Astrocyte (in vitro differentiated cells and primary cell): ENCODE results near the gene UNC45B. TPM values are rescaled to one million over a fixed set of nuclear protein-coding genes. Genes with fewer than 3 reads are reported as not detected.

Experiments used
- DNase-seq: peaks from one replicate; pipeline ENCODE4 v3.0.0-alpha.2; 2010; ENCODE audit warnings: low read depth
- FAIRE-seq: peaks from 2 replicates; lab custom pipeline; 2011; peaks lifted over from hg19 to GRCh38; lab: Jason Lieb, UNC
- H2AFZ ChIP-seq: 2 replicates; pipeline ENCODE4 v1.6.0; 2012; ENCODE audit warnings: low read depth, low read length, inconsistent platforms
- H3K27ac ChIP-seq: 2 replicates; pipeline ENCODE4 v1.5.1; 2011; ENCODE audit warnings: low read depth, low read length, inconsistent platforms
- H3K27me3 ChIP-seq: 2 replicates; pipeline ENCODE4 v1.6.0; 2011; ENCODE audit warnings: low read length, inconsistent platforms; ENCODE audit not compliant: insufficient read depth
- H3K36me3 ChIP-seq: 2 replicates; pipeline ENCODE4 v1.5.1; 2011; ENCODE audit warnings: low read length, inconsistent platforms; ENCODE audit not compliant: insufficient read depth
- H3K4me1 ChIP-seq: 2 replicates; pipeline ENCODE4 v1.5.1; 2011; ENCODE audit warnings: low read length, inconsistent platforms; ENCODE audit not compliant: insufficient read depth
- H3K4me2 ChIP-seq: 2 replicates; pipeline ENCODE4 v1.6.0; 2012; ENCODE audit warnings: low read length, inconsistent platforms
- H3K4me3 ChIP-seq: 2 replicates; pipeline ENCODE4 v1.5.1; 2011; ENCODE audit warnings: low read depth, mild to moderate bottlenecking, low read length, inconsistent platforms; ENCODE audit not compliant: insufficient read depth
- H3K79me2 ChIP-seq: 2 replicates; pipeline ENCODE4 v1.6.0; 2012; ENCODE audit warnings: mild to moderate bottlenecking, low read length, inconsistent platforms; ENCODE audit not compliant: insufficient read depth
- H3K9ac ChIP-seq: 2 replicates; pipeline ENCODE4 v1.6.0; 2012; ENCODE audit warnings: mild to moderate bottlenecking, low read length, inconsistent platforms
- H3K9me3 ChIP-seq: 2 replicates; pipeline ENCODE4 v1.5.1; 2012; ENCODE audit warnings: low read depth, mild to moderate bottlenecking, low read length, inconsistent platforms; ENCODE audit not compliant: insufficient read depth
- H4K20me1 ChIP-seq: 2 replicates; pipeline ENCODE4 v1.6.0; 2012; ENCODE audit warnings: low read length, inconsistent platforms; ENCODE audit not compliant: insufficient read depth
- H3K27ac Mint-ChIP-seq: one replicate; pipeline ENCODE4 v1.8.0; 2021; ENCODE audit warnings: mild to moderate bottlenecking, mixed read lengths; ENCODE audit not compliant: unreplicated experiment
- H3K27me3 Mint-ChIP-seq: one replicate; pipeline ENCODE4 v1.8.0; 2021; ENCODE audit warnings: low read depth, mixed read lengths; ENCODE audit not compliant: unreplicated experiment
- H3K36me3 Mint-ChIP-seq: one replicate; pipeline ENCODE4 v1.8.0; 2021; ENCODE audit warnings: low read depth, mixed read lengths; ENCODE audit not compliant: unreplicated experiment
- H3K4me1 Mint-ChIP-seq: one replicate; pipeline ENCODE4 v1.8.0; 2021; ENCODE audit warnings: low read depth, mixed read lengths; ENCODE audit not compliant: unreplicated experiment
- H3K4me3 Mint-ChIP-seq: one replicate; pipeline ENCODE4 v1.8.0; 2021; ENCODE audit warnings: mild to moderate bottlenecking, moderate library complexity, mixed read lengths; ENCODE audit not compliant: unreplicated experiment
- H3K9me3 Mint-ChIP-seq: one replicate; pipeline ENCODE4 v1.8.0; 2021; ENCODE audit warnings: mild to moderate bottlenecking, mixed read lengths; ENCODE audit not compliant: unreplicated experiment
- CTCF ChIP-seq: IDR thresholded peaks from 2 replicates; pipeline ENCODE4 v1.5.1; 2011; ENCODE audit warnings: low read depth, mild to moderate bottlenecking, inconsistent platforms, low read length, moderate library complexity; ENCODE audit not compliant: insufficient read depth
- EZH2 ChIP-seq: IDR thresholded peaks from 2 replicates; pipeline ENCODE4 v1.6.1; 2012; ENCODE audit warnings: mild to moderate bottlenecking, low read length, inconsistent platforms; ENCODE audit not compliant: insufficient read depth
- total RNA-seq: library from RNA; stranded (reverse); gene quantifications from 2 replicates; pipeline ENCODE4 v1.2.1, GENCODE V29; 2021

The UNC45B gene
- total RNA-seq, 1 donor from 2014 or later, result 0.05 TPM

DNA sequence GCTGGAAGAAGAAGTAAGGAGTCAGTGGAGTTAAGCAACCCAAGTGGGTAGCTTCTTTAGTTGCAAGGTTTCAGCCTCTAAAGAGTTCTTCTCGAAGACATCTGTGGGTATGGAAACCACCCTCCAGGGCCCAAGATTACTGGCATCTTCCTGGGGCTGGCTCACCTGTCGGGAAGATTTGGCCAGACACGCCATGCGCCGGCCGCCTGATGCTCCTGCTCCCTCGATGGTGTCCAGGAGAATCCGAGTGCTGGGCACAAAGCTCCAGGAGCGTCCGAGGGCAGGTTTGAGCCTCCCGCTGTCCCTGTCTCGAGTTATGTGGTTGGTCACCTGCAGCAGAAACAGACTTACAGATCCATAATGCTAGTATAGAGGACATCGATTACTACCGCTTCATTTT lies 46.6 kb upstream of the UNC45B start:
- TF ChIP-seq EZH2, result no peak
- no peak for TF ChIP-seq CTCF
- Mint-ChIP-seq H3K36me3 (peaks cover 16% of the 10 kb centered on the region), H3K9me3 (peaks cover 1% of the 10 kb centered on the region), H3K4me1 (no peaks in the 10 kb centered on the region), H3K27me3 (no peaks in the 10 kb centered on the region), H3K4me3 (no peak overlapping the region), H3K27ac (no peak overlapping the region)
- no peak overlapping the region for H3K4me3 ChIP-seq
- H3K4me1 ChIP-seq, result no peaks in the 10 kb centered on the region
- no peaks in the 10 kb centered on the region for H3K9me3 ChIP-seq
- H3K4me2 ChIP-seq, result no peak overlapping the region
- no peak overlapping the region for H3K9ac ChIP-seq
- H3K36me3 ChIP-seq, result peaks cover 16% of the 10 kb centered on the region
- H3K27ac ChIP-seq, result no peak overlapping the region
- no peaks in the 10 kb centered on the region for H3K79me2 ChIP-seq
- DNase-seq, result no peak
- H2AFZ ChIP-seq, result no peak overlapping the region
- H3K27me3 ChIP-seq, result no peaks in the 10 kb centered on the region
- no peaks in the 10 kb centered on the region for H4K20me1 ChIP-seq
- no peak for FAIRE-seq

DNA sequence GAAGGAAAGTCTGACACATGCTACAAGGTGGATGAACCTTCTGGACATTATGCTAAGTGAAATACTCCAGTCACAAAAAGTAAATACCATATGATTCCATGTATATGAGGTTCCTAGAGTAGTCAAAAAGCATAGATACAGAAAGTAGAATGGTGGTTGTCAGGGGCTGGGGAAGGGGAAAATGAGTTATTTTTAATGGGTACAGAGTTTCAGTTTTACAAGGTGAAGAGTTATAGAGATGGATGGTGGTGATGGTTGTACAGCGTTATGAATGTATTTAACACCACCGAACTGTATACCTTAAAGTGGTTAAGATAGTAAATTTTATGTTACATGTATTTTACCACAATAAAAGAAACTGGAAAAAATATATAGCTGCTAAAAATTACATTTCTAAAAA lies 45.9 kb upstream of the UNC45B start:
- Mint-ChIP-seq H3K9me3 (peaks cover 4% of the 10 kb centered on the region), H3K4me1 (no peaks in the 10 kb centered on the region), H3K27ac (no peak overlapping the region), H3K27me3 (no peaks in the 10 kb centered on the region), H3K4me3 (no peak overlapping the region), H3K36me3 (peaks cover 22% of the 10 kb centered on the region)
- Histone ChIP-seq H3K9ac (no peak overlapping the region), H3K4me3 (no peak overlapping the region), H3K27ac (no peak overlapping the region), H3K4me2 (no peak overlapping the region), H3K79me2 (no peaks in the 10 kb centered on the region), H3K36me3 (peaks cover 16% of the 10 kb centered on the region), H3K4me1 (no peaks in the 10 kb centered on the region), H2AFZ (no peak overlapping the region), H3K9me3 (no peaks in the 10 kb centered on the region), H3K27me3 (no peaks in the 10 kb centered on the region), H4K20me1 (no peaks in the 10 kb centered on the region)
- FAIRE-seq (no peak), DNase-seq (no peak)
- TF ChIP-seq EZH2 (no peak), CTCF (no peak)

DNA sequence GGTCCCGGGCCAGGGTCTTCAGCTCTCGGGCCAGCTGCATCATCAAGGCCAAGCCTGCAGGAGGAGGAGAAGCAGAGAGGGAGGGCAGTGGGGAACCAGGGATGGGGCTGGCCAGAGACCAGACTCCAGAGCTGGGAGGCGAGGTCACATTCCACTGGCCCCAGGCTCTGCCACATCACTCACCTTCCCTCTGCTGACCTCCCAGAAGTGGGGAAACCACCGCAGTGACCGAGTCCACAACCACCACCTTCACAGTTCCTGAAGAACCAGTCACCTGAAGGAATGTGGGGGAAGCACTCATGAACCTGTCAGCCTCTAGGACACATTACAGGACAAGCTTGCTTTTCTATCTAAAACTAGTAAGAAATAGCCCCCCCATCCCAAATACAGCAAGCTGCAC lies 44.3 kb upstream of the UNC45B start:
- H3K27me3 ChIP-seq, result no peaks in the 10 kb centered on the region
- H3K9me3 ChIP-seq, result no peaks in the 10 kb centered on the region
- no peak overlapping the region for H3K27ac ChIP-seq
- H3K79me2 ChIP-seq, result no peaks in the 10 kb centered on the region
- H3K4me3 ChIP-seq, result no peak overlapping the region
- Mint-ChIP-seq H3K9me3 (peaks cover 4% of the 10 kb centered on the region), H3K4me1 (no peaks in the 10 kb centered on the region), H3K27me3 (no peaks in the 10 kb centered on the region), H3K4me3 (no peak overlapping the region), H3K36me3 (peaks cover 24% of the 10 kb centered on the region), H3K27ac (no peak overlapping the region)
- FAIRE-seq (no peak), DNase-seq (no peak)
- H3K4me1 ChIP-seq, result no peaks in the 10 kb centered on the region
- no peak overlapping the region for H3K4me2 ChIP-seq
- TF ChIP-seq EZH2 (no peak), CTCF (no peak)
- no peaks in the 10 kb centered on the region for H4K20me1 ChIP-seq
- no peak overlapping the region for H2AFZ ChIP-seq
- H3K9ac ChIP-seq, result no peak overlapping the region
- H3K36me3 ChIP-seq, result peaks cover 12% of the 10 kb centered on the region
